Measurements from ENCODE around the gene SUPT20HL2.
A peak's percentile ranks its signal among the peaks of the same experiment; 100 is the strongest.

Gene SUPT20HL2

DNA sequence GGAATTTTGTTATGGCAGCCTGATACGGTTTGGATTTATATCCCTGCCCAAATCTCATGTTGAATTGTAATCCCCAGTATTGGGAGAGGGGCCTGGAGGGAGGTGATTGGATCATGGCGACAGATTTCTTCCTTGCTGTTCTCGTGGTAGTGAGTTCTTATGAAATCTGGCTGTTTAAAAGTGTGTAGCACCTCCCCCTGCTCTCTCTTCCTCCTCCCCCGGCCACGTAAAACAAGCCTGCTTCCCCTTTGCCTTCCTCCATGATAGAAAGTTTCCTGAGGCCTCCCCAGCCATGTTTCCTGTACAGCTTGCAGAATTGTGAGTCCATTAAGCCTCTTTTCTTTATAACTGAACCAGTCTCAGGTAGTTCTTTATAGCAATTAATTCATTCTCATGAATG, 37.9 kb downstream of the SUPT20HL2 start:
- no peak overlapping the region for H3K4me3 ChIP-seq (replicated peaks in 1 of 2; ENCODE audit: low read depth in 2 of 2, low read length in 2 of 2)
- peak in 1 of 2 donors; percentile 15 for DNase-seq (ENCODE audit: low read depth in 2 of 2)
- TF ChIP-seq, protein P1, sequence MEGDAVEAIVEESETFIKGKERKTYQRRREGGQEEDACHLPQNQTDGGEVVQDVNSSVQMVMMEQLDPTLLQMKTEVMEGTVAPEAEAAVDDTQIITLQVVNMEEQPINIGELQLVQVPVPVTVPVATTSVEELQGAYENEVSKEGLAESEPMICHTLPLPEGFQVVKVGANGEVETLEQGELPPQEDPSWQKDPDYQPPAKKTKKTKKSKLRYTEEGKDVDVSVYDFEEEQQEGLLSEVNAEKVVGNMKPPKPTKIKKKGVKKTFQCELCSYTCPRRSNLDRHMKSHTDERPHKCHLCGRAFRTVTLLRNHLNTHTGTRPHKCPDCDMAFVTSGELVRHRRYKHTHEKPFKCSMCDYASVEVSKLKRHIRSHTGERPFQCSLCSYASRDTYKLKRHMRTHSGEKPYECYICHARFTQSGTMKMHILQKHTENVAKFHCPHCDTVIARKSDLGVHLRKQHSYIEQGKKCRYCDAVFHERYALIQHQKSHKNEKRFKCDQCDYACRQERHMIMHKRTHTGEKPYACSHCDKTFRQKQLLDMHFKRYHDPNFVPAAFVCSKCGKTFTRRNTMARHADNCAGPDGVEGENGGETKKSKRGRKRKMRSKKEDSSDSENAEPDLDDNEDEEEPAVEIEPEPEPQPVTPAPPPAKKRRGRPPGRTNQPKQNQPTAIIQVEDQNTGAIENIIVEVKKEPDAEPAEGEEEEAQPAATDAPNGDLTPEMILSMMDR (IDR thresholded peaks at IDR 0.05; ENCODE audit: low read depth, low read length): no peak

DNA sequence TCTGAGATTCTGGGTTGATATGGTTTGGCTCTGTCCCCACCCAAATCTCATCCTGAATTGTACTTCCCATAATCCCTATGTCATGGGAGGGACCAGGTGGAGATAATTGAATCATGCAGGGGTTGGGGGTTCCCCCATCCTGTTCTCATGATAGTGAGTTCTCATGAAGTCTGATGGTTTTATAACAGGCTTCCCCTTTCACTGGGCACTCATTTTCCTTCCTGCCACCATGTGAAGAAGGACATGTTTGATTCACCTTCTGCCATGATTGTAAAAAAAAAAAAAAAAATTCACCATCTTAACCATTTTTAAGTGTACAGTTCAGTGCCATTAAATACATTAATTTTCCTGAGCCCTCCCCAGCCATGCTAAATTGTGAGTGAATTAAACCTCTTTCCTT, 42.6 kb downstream of the SUPT20HL2 start:
- H3K4me3 ChIP-seq (replicated peaks in 1 of 2; ENCODE audit: low read depth in 2 of 2, low read length in 2 of 2): no peak overlapping the region
- TF ChIP-seq, protein P1 (IDR thresholded peaks at IDR 0.05; ENCODE audit: low read depth, low read length): no peak
- no peak for DNase-seq (ENCODE audit: low read depth in 2 of 2)

DNA sequence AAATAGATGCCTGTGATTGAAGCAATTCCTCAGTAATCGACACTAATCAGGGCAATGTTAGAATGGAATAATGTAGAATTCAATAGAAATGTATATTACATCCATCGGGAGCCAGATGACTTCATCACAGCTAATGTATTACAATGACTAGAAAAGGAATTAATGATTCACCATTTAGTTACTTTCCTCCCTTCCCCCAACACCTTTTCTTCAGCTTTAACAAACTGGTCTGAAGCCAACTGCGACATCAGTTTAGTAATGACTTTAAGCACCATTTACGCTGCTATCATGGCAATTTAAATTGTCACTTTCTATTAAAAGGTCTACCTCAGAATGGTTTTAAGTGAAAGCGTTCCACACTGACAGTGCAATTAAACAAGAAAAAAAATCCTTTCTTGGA, 45.1 kb downstream of the SUPT20HL2 start:
- no peak for DNase-seq (ENCODE audit: low read depth in 2 of 2)
- TF ChIP-seq, protein P1 (IDR thresholded peaks at IDR 0.05; ENCODE audit: low read depth, low read length): no peak
- H3K4me3 ChIP-seq (replicated peaks in 1 of 2; ENCODE audit: low read depth in 2 of 2, low read length in 2 of 2): no peak overlapping the region

DNA sequence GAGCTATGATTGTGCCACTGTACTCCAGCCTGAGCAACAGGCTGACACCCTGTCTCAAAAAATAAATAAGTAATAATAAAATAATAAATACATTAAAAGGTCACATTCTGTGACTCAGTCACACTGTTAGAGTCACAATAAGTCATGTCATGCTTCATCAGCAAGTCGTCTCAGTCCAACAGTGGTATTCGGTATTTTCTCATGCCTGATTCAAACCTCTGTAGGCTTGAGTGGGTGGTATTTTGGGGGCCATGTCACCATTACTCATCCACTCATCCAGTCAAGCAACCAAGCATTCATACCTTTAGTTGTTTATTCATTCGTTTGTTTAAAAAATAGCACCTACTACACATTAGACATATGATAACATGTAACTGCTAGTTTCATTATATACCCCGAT, 46.9 kb downstream of the SUPT20HL2 start:
- H3K4me3 ChIP-seq (replicated peaks in 1 of 2; ENCODE audit: low read depth in 2 of 2, low read length in 2 of 2): no peak overlapping the region
- TF ChIP-seq, protein P1 (IDR thresholded peaks at IDR 0.05; ENCODE audit: low read depth, low read length): no peak
- peak in 1 of 2 donors; percentile 61 for DNase-seq (ENCODE audit: low read depth in 2 of 2)

DNA sequence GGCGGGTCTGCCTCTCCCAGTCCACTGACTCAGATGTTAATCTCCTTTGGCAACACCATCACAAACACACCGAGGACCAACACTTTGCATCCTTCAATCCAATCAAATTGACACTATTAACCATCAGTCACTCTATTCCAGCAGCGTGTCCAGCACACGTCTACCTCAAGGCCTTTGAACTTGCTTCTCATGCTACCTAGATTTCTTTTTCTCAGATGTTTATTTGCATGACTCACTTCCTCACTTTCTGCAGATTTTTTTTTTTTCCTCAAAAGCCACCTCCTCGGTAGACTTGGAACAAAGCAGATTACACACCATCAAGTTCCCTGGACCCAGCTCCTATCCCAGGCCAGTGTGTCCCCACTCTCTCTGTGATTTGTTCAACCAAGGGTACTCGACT, 49.5 kb downstream of the SUPT20HL2 start:
- TF ChIP-seq, protein P1 (IDR thresholded peaks at IDR 0.05; ENCODE audit: low read depth, low read length): no peak
- DNase-seq (ENCODE audit: low read depth in 2 of 2): peak in 1 of 2 donors; percentile 29
- H3K4me3 ChIP-seq (replicated peaks in 1 of 2; ENCODE audit: low read depth in 2 of 2, low read length in 2 of 2): no peak overlapping the region

DNA sequence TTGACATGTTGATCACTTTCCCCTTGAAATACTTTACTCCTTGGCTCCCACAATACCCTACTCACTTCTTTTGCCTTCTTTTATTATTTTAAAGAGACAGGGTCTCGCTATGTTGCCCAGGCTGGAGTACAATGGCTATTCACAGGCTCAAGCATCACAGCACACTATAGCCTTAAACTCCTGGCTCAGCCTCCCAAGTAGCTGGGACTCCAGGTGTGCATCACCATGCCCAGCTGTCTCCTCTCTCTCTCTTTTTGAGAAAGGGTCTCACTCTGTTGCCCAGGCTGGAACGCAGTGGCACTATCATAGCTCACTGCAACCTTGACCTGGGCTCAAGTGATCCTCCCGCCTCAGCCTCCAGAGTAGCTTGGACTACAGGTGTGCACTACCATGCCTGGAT, 51.6 kb downstream of the SUPT20HL2 start:
- TF ChIP-seq, protein P1 (IDR thresholded peaks at IDR 0.05; ENCODE audit: low read depth, low read length): no peak
- DNase-seq (ENCODE audit: low read depth in 2 of 2): no peak
- H3K4me3 ChIP-seq (replicated peaks in 1 of 2; ENCODE audit: low read depth in 2 of 2, low read length in 2 of 2): no peak overlapping the region

All from cardiac fibroblast (primary cell).